GM18520 (cell line): ENCODE results near the gene PLEKHA3.
A peak's percentile ranks its signal among the peaks of the same experiment; 100 is the strongest.

Experiments used
- ATAC-seq: cut with Tn5 transposase; IDR thresholded peaks from one replicate; pipeline ENCODE4 v1.9.1; 2021; ENCODE audit not compliant: unreplicated experiment

Gene PLEKHA3

GRCh38 chr2:178478439-178479274 is 1.6 kb upstream of the PLEKHA3 start, which contains the start of gene FKBP7:
TSS of gene FKBP7 (minus strand) at chr2:178478600. CDS start at chr2:178478499, 101 bp downstream.
- ATAC-seq = peak; percentile 26

- no peak for ATAC-seq
Measured at GRCh38 chr2:178479275-178479616, 1.0 kb upstream of the PLEKHA3 start.

- ATAC-seq = no peak
Measured at GRCh38 chr2:178479758-178480226, 465 bp upstream of the PLEKHA3 start.

GRCh38 chr2:178482437-178482836 is 2.2 kb downstream of the PLEKHA3 start:
- ATAC-seq = peak; percentile 15

- ATAC-seq = no peak
Measured at GRCh38 chr2:178484245-178485041, 4.2 kb downstream of the PLEKHA3 start.

GRCh38 chr2:178485356-178485755 is 5.1 kb downstream of the PLEKHA3 start:
- ATAC-seq = no peak

- ATAC-seq = no peak
Measured at GRCh38 chr2:178491612-178492011, 11.4 kb downstream of the PLEKHA3 start.

GRCh38 chr2:178496049-178496448 is 15.8 kb downstream of the PLEKHA3 start:
- no peak for ATAC-seq

- no peak for ATAC-seq
Measured at GRCh38 chr2:178498137-178498536, 17.9 kb downstream of the PLEKHA3 start.

GRCh38 chr2:178499640-178500039 is 19.4 kb downstream of the PLEKHA3 start:
- ATAC-seq = no peak

GRCh38 chr2:178502751-178503150 is 22.5 kb downstream of the PLEKHA3 start:
- ATAC-seq = no peak

- ATAC-seq = no peak
Measured at GRCh38 chr2:178506101-178506500, 25.8 kb downstream of the PLEKHA3 start.

GRCh38 chr2:178506524-178506923 is 26.3 kb downstream of the PLEKHA3 start:
- ATAC-seq = no peak

- ATAC-seq = no peak
Measured at GRCh38 chr2:178506949-178507348, 26.7 kb downstream of the PLEKHA3 start.

GRCh38 chr2:178508646-178509045 is 28.4 kb downstream of the PLEKHA3 start:
- ATAC-seq = no peak

- ATAC-seq = no peak
Measured at GRCh38 chr2:178510384-178510783, 30.1 kb downstream of the PLEKHA3 start.

GRCh38 chr2:178512484-178512883 is 32.2 kb downstream of the PLEKHA3 start:
- no peak for ATAC-seq

- ATAC-seq = no peak
Measured at GRCh38 chr2:178513876-178514275, 33.6 kb downstream of the PLEKHA3 start.

GRCh38 chr2:178514664-178515063 is 34.4 kb downstream of the PLEKHA3 start:
- peak; percentile 76 for ATAC-seq

GRCh38 chr2:178517496-178517895 is 37.2 kb downstream of the PLEKHA3 start:
- ATAC-seq = no peak

- ATAC-seq = no peak
Measured at GRCh38 chr2:178521304-178522150, 41.3 kb downstream of the PLEKHA3 start.
